Activated CD4-positive, alpha-beta T cell treated with anti-CD3 and anti-CD28 coated beads, Interleukin-2, amount 10 ng/mL, durations not matched to agents 24 days and 14 days (primary cell): ENCODE measurements around the gene HDAC2. TPM values are rescaled to one million over a fixed set of nuclear protein-coding genes. Genes with fewer than 3 reads are reported as not detected.
A peak's percentile ranks its signal among the peaks of the same experiment; 100 is the strongest.
"Not testable (repeated sequence)": the region's sequence is repeated elsewhere in the genome, so short reads cannot be mapped to it uniquely, and the experiment has no call there.

Source experiments
- DNase-seq: peaks from one replicate; pipeline ENCODE4 v3.0.0; 2022
- H3K27ac Mint-ChIP-seq: one replicate; pipeline ENCODE4 v1.8.0; 2022; ENCODE audit warnings: mild to moderate bottlenecking, mixed read lengths
- H3K27me3 Mint-ChIP-seq: one replicate; pipeline ENCODE4 v1.8.0; 2022; ENCODE audit warnings: mixed read lengths
- H3K36me3 Mint-ChIP-seq: one replicate; pipeline ENCODE4 v1.8.0; 2022; ENCODE audit warnings: low read depth, mild to moderate bottlenecking, mixed read lengths
- H3K4me1 Mint-ChIP-seq: one replicate; pipeline ENCODE4 v1.8.0; 2021; ENCODE audit warnings: mixed read lengths
- H3K4me3 Mint-ChIP-seq: one replicate; pipeline ENCODE4 v1.8.0; 2022; ENCODE audit warnings: mild to moderate bottlenecking, moderate library complexity, mixed read lengths
- H3K9me3 Mint-ChIP-seq: one replicate; pipeline ENCODE4 v1.8.0; 2021; ENCODE audit warnings: mixed read lengths
- intact Hi-C: fragments of 100-400 bp; cut with micrococcal nuclease; formaldehyde crosslinking; loops from one replicate; pipeline ENCODE4 v1.15.1; 2023
- total RNA-seq: library from RNA; stranded (reverse); gene quantifications from 2 replicates; pipeline ENCODE4 v1.2.3, GENCODE V29; 2022

HDAC2 gene
- 134 and 139 TPM in 2 replicates for total RNA-seq

- Mint-ChIP-seq H3K4me1 (peaks cover 24% of the 10 kb centered on the region), H3K27ac (peak within 1 kb of the TSS; percentile 99), H3K27me3 (peaks cover 6% of the 10 kb centered on the region), H3K36me3 (peaks cover 4% of the 10 kb centered on the region), H3K4me3 (peak within 1 kb of the TSS; percentile 97), H3K9me3 (no peaks in the 10 kb centered on the region)
- peak; percentile 96 for DNase-seq
- intact Hi-C loops, result no loop called here
Measured at GRCh38 chr6:113970805-113971676, at the start of gene HDAC2. HDAC2 (minus strand) TSS chr6:113971148; CDS start chr6:113970908, 240 bp downstream.

DNA sequence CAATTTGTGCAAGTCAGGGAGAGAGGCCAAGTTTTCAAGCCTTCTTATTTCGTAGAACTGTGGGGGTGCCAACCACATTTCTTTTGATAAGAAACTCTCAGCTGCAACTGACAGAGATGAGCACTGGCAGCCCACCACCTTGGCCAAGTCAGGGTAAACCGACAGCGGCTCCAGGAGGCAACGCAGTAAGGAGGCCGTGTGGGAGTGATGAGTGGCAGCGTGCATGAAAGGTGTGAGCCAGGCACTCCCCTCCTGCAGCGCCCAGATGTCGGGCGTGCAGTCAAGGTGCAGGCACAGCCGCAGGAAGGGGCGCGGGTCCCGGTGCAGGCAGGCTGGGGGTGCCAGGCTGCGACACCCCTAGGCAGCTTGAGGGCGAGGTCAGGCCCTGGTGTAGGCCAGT is 49.2 kb upstream of the HDAC2 start:
- intact Hi-C loops, result no loop called here
- no peaks in the 10 kb centered on the region for H3K9me3 Mint-ChIP-seq
- no peaks in the 10 kb centered on the region for H3K4me1 Mint-ChIP-seq
- H3K27me3 Mint-ChIP-seq, result peaks cover 3% of the 10 kb centered on the region
- H3K27ac Mint-ChIP-seq, result no peak overlapping the region
- no peak overlapping the region for H3K4me3 Mint-ChIP-seq
- no peaks in the 10 kb centered on the region for H3K36me3 Mint-ChIP-seq
- no peak for DNase-seq

GRCh38 chr6:114017146-114017545 is 46.2 kb upstream of the HDAC2 start:
- not testable (repeated sequence) for H3K4me3 Mint-ChIP-seq, H3K36me3 Mint-ChIP-seq

DNA sequence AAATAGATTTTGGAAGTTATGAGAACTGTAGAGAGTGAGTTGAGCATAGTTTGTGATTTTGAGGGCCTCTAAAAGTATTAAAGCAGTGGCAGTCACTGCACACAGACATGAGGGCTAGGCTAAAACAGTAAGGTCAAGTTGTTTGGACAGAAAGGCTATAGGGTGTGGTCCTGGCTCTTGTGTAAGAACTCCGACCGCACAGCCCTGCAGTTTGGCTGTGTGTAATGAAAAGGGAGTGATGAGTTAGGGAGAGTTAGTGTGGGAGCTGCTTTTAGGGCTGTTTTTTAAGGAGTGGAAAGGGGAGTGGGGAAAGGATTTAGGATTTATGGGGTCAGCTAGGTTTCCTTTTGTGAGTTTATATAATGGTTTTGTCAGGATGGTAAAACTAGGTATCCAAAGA is 43.2 kb upstream of the HDAC2 start:
- H3K27me3 Mint-ChIP-seq, H3K4me1 Mint-ChIP-seq, H3K36me3 Mint-ChIP-seq, H3K9me3 Mint-ChIP-seq, DNase-seq, H3K4me3 Mint-ChIP-seq, H3K27ac Mint-ChIP-seq, intact Hi-C loops: not testable (repeated sequence)

More at GRCh38 chr6:114017146-114017545, 46.2 kb upstream of the HDAC2 start:
- H3K4me1 Mint-ChIP-seq, DNase-seq, intact Hi-C loops, H3K9me3 Mint-ChIP-seq, H3K27me3 Mint-ChIP-seq, H3K27ac Mint-ChIP-seq: not testable (repeated sequence)

DNA sequence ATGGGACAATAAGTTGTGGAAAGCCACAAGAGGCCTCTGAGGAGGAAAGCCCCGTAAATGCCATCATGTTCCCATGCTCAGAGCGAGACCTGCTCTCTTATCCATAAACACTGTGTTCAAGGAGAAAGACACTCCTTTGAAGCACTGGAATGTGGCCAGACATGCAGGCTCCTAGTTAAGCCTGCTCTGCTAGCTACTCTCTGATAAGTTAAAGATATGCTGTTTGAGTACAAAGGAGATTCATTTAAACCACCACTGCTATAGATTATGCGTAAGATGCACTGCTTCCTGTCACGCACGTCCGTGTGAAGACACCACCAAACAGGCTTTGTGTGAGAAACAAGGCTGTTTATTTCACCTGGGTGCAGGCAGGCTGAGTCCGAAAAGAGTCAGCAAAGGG is 40.5 kb upstream of the HDAC2 start:
- Mint-ChIP-seq H3K27me3 (peaks cover 15% of the 10 kb centered on the region), H3K4me1 (peaks cover 18% of the 10 kb centered on the region), H3K4me3 (peak overlapping the region; percentile 66), H3K27ac (peak overlapping the region; percentile 90)
- intact Hi-C loops, H3K9me3 Mint-ChIP-seq, H3K36me3 Mint-ChIP-seq: not testable (repeated sequence)
- peak; percentile 69 for DNase-seq

DNA sequence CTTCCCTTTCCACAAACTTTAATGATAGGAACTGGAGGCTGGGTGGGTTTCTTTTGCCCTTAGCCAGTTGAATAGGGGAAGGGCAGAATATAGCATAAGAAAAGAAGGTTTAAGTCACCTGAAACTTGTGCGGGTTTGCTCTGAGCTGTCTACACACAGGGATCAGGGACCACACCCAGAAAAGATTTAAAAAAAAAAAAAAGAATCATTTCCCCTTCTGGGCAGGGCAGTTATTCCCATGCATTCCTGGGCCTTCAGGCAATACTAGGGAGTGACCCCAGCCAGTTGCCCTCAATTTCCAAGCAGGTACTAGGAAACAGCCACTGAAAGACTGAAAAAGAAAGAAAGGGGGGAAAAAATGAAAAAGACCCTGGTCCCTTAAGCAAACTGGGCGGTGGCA is 39.6 kb upstream of the HDAC2 start:
- no peak overlapping the region for H3K4me3 Mint-ChIP-seq
- no peak overlapping the region for H3K27ac Mint-ChIP-seq
- H3K9me3 Mint-ChIP-seq, result peaks cover 3% of the 10 kb centered on the region
- H3K36me3 Mint-ChIP-seq, result peaks cover 2% of the 10 kb centered on the region
- no peak for DNase-seq
- intact Hi-C loops, result no loop called here
- peaks cover 18% of the 10 kb centered on the region for H3K4me1 Mint-ChIP-seq
- peaks cover 14% of the 10 kb centered on the region for H3K27me3 Mint-ChIP-seq

- Mint-ChIP-seq H3K4me1 (peaks cover 18% of the 10 kb centered on the region), H3K9me3 (peaks cover 3% of the 10 kb centered on the region), H3K27ac (no peak overlapping the region), H3K4me3 (no peak overlapping the region), H3K36me3 (peaks cover 2% of the 10 kb centered on the region), H3K27me3 (peaks cover 17% of the 10 kb centered on the region)
- DNase-seq, result no peak
- intact Hi-C loops, result no loop called here
Measured at GRCh38 chr6:114009192-114009591, 38.2 kb upstream of the HDAC2 start.

GRCh38 chr6:114008331-114008730 is 37.4 kb upstream of the HDAC2 start:
- Mint-ChIP-seq H3K36me3 (peaks cover 2% of the 10 kb centered on the region), H3K4me1 (peaks cover 18% of the 10 kb centered on the region), H3K9me3 (peaks cover 3% of the 10 kb centered on the region), H3K4me3 (no peak overlapping the region), H3K27ac (no peak overlapping the region), H3K27me3 (peaks cover 17% of the 10 kb centered on the region)
- intact Hi-C loops, result no loop called here
- no peak for DNase-seq

GRCh38 chr6:114007516-114007915 is 36.6 kb upstream of the HDAC2 start:
- peaks cover 2% of the 10 kb centered on the region for H3K36me3 Mint-ChIP-seq
- intact Hi-C loops, result no loop called here
- peaks cover 18% of the 10 kb centered on the region for H3K4me1 Mint-ChIP-seq
- peaks cover 21% of the 10 kb centered on the region for H3K27me3 Mint-ChIP-seq
- H3K9me3 Mint-ChIP-seq, result peaks cover 3% of the 10 kb centered on the region
- DNase-seq, result peak; percentile 80
- H3K27ac Mint-ChIP-seq, result no peak overlapping the region
- peak overlapping the region; percentile 37 for H3K4me3 Mint-ChIP-seq

- no peaks in the 10 kb centered on the region for H3K36me3 Mint-ChIP-seq
- H3K27me3 Mint-ChIP-seq, result peaks cover 30% of the 10 kb centered on the region
Measured at GRCh38 chr6:114001354-114001753, 30.4 kb upstream of the HDAC2 start.

GRCh38 chr6:114000069-114000468 is 29.1 kb upstream of the HDAC2 start:
- intact Hi-C loops, result no loop called here
- Mint-ChIP-seq H3K27me3 (peaks cover 34% of the 10 kb centered on the region), H3K36me3 (no peaks in the 10 kb centered on the region), H3K9me3 (no peaks in the 10 kb centered on the region), H3K4me3 (no peak overlapping the region), H3K27ac (no peak overlapping the region), H3K4me1 (peaks cover 3% of the 10 kb centered on the region)
- no peak for DNase-seq

More at GRCh38 chr6:114001354-114001753, 30.4 kb upstream of the HDAC2 start:
- Mint-ChIP-seq H3K4me3 (no peak overlapping the region), H3K4me1 (no peaks in the 10 kb centered on the region), H3K27ac (no peak overlapping the region), H3K9me3 (no peaks in the 10 kb centered on the region)
- intact Hi-C loops, result no loop called here
- no peak for DNase-seq

DNA sequence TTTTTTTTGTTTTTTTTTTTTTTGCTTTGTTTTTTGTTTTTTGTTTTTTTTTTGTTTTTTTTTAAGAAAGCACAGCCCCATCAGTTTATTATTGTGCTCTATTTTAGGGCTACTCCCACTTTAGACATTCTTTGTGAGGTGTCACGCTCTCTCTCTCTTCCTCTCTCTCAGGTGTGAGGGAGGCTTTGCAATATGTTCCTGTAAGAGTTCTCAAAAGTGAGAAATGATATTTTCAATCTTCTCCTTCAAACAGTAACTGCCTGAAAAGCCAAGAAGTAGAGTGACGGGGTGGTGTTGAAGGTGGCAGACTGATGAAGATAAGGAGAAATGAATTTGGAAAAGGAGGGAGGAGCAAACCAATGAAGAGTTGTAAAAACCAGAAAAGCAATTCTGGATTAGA is 28.3 kb upstream of the HDAC2 start:
- peaks cover 3% of the 10 kb centered on the region for H3K4me1 Mint-ChIP-seq
- DNase-seq, result no peak
- no peaks in the 10 kb centered on the region for H3K9me3 Mint-ChIP-seq
- H3K36me3 Mint-ChIP-seq, result no peaks in the 10 kb centered on the region
- intact Hi-C loops, result loop anchor here (5.0 to 10.0 kb wide), 2 partner anchors 108 to 306 kb away; no protein-coding TSS in a partner anchor
- no peak overlapping the region for H3K4me3 Mint-ChIP-seq
- H3K27me3 Mint-ChIP-seq, result peaks cover 31% of the 10 kb centered on the region
- no peak overlapping the region for H3K27ac Mint-ChIP-seq

- Mint-ChIP-seq H3K27me3 (peaks cover 31% of the 10 kb centered on the region), H3K36me3 (no peaks in the 10 kb centered on the region), H3K27ac (no peak overlapping the region), H3K9me3 (no peaks in the 10 kb centered on the region), H3K4me3 (no peak overlapping the region), H3K4me1 (peaks cover 3% of the 10 kb centered on the region)
- DNase-seq, result no peak
- intact Hi-C loops, result loop anchor here (5.0 to 10.0 kb wide), 2 partner anchors 108 to 306 kb away; no protein-coding TSS in a partner anchor
Measured at GRCh38 chr6:113998811-113999210, 27.9 kb upstream of the HDAC2 start.

- no peaks in the 10 kb centered on the region for H3K9me3 Mint-ChIP-seq
- H3K4me3 Mint-ChIP-seq, result no peak overlapping the region
- intact Hi-C loops, result loop anchor here (5.0 to 10.0 kb wide), 2 partner anchors 110 to 308 kb away; no protein-coding TSS in a partner anchor
- H3K36me3 Mint-ChIP-seq, result no peaks in the 10 kb centered on the region
- peaks cover 3% of the 10 kb centered on the region for H3K4me1 Mint-ChIP-seq
- no peak overlapping the region for H3K27ac Mint-ChIP-seq
- DNase-seq, result no peak
- H3K27me3 Mint-ChIP-seq, result peaks cover 27% of the 10 kb centered on the region
Measured at GRCh38 chr6:113997116-113997515, 26.2 kb upstream of the HDAC2 start.
